Testis (tissue), 2 donors: ENCODE data around the gene NPPC.

Experiments used
- POLR2A ChIP-seq: fragments of 450-650 bp; IDR thresholded peaks from one replicate; pipeline ENCODE4 v1.6.1; 2017; ENCODE audit warnings: antibody characterized with exemption, mild to moderate bottlenecking, moderate library complexity
- TF ChIP-seq, protein P1 (sequence below), 3 experiments: fragments of 450-650 bp in 2 of 3; fragments of 200-600 bp in 1 of 3; sonication (generic) in 1 of 3; IDR thresholded peaks; one replicate each; pipeline ENCODE4 v1.5.1; 2016 to 2019; ENCODE audit warnings: antibody characterized with exemption in 3 of 3, mild to moderate bottlenecking in 2 of 3, moderate library complexity in 1 of 3

DNA sequence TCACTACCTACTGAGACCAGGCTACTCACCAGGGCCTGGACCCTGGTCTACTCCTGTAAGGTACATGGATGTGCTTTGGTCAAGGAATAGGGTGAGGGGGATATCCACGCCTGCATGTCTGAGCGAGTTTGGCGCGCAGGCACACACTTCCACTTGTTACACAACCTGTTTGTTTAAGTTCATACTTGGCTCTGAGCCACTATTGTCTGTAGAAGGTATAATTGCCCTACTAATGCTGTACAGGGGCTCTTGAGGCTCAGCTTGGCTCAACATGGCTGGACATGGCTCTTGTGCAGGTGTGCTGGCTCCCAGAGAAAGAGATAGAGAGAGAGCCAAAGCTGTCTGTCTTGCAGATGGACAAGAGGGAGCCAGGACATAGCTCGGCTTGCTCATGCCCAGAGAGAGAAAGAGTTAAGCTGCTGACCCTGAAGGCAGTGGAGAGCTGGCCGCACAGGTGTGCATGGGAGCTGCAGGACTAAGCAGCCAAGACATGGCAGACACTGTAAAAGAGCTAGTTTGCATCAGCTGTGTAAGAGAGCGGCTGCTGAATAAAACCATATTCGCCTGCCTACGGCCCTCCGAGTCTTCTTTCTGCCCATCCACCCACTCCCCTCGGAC lies 35.2 kb downstream of the NPPC start:
- TF ChIP-seq, protein P1, sequence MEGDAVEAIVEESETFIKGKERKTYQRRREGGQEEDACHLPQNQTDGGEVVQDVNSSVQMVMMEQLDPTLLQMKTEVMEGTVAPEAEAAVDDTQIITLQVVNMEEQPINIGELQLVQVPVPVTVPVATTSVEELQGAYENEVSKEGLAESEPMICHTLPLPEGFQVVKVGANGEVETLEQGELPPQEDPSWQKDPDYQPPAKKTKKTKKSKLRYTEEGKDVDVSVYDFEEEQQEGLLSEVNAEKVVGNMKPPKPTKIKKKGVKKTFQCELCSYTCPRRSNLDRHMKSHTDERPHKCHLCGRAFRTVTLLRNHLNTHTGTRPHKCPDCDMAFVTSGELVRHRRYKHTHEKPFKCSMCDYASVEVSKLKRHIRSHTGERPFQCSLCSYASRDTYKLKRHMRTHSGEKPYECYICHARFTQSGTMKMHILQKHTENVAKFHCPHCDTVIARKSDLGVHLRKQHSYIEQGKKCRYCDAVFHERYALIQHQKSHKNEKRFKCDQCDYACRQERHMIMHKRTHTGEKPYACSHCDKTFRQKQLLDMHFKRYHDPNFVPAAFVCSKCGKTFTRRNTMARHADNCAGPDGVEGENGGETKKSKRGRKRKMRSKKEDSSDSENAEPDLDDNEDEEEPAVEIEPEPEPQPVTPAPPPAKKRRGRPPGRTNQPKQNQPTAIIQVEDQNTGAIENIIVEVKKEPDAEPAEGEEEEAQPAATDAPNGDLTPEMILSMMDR (IDR thresholded peaks at IDR 0.05): no peak
- TF ChIP-seq POLR2A: no peak
